Skeletal muscle cell (primary cell): ENCODE data around the gene CYBA.

ENCODE experiments used
- DNase-seq: peaks from one replicate; pipeline ENCODE4 v3.0.0-alpha.2; 2010; ENCODE audit warnings: low read depth
- H3K4me3 ChIP-seq: 2 replicates; pipeline ENCODE4 v1.5.1; 2011; ENCODE audit warnings: low read depth, mild to moderate bottlenecking, control low read depth, low read length, moderate library complexity

CYBA gene

GRCh38 chr16:88650749-88651275 lies at the start of gene CYBA:
Gene CYBA, minus strand, starts transcription at chr16:88651053. Its CDS starts 40 bp downstream, at chr16:88651013.
- DNase-seq: no peak
- peak within 1 kb of the TSS; percentile 60 for H3K4me3 ChIP-seq

GRCh38 chr16:88700322-88700635 lies 49.4 kb upstream of the CYBA start:
- no peak for DNase-seq
- no peak overlapping the region for H3K4me3 ChIP-seq

GRCh38 chr16:88699180-88699579 lies 48.3 kb upstream of the CYBA start:
- H3K4me3 ChIP-seq: no peak overlapping the region
- no peak for DNase-seq

- no peak for DNase-seq
- H3K4me3 ChIP-seq: no peak overlapping the region
Observed at GRCh38 chr16:88698646-88699045, 47.8 kb upstream of the CYBA start.

DNA sequence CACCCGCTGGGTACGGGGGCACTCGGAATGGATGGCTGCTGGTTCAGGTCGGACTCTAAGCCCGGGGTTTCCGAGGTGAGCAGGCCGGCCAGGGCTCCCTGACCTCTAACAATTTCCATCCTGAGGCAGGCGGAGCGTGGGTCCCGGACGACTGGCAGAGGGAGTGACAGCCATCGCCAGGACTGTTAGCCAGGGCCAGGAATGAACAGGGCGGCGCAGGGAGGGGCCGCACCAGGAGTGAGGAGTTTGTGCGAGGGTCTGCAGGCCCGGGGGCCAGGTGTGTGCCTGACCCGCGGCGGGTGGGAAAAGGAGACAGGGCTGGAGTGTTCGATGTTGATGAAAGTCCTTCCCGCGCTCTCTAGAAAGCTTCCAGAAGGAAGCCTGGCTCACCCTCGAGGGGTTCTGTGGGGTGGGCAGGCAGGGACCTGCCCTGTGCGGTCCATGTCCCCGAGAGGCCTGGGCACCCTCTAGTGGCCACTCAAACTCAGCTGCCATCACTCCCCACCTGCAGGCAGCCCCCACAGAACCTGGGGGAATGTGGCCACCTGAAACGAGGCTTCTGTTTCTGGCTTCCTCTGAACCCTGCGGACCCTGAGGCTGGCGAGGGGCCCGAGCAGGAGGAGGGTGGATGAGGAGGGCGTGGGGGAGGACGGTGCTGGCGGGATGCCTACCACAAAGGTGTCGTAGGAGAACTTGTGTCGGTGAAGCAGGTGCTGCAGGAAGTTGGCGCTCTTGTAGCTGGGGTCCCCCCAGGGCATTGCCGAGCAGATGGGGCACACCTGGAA lies 47.2 kb upstream of the CYBA start:
- no peak for DNase-seq

GRCh38 chr16:88697116-88697830 lies 46.4 kb upstream of the CYBA start:
- H3K4me3 ChIP-seq: no peak overlapping the region

More for the DNA sequence above, 47.2 kb upstream of the CYBA start:
- H3K4me3 ChIP-seq: no peak overlapping the region

GRCh38 chr16:88696441-88696840 lies 45.6 kb upstream of the CYBA start:
- H3K4me3 ChIP-seq: no peak overlapping the region
- DNase-seq: no peak

More at GRCh38 chr16:88697116-88697830, 46.4 kb upstream of the CYBA start:
- DNase-seq: no peak

DNA sequence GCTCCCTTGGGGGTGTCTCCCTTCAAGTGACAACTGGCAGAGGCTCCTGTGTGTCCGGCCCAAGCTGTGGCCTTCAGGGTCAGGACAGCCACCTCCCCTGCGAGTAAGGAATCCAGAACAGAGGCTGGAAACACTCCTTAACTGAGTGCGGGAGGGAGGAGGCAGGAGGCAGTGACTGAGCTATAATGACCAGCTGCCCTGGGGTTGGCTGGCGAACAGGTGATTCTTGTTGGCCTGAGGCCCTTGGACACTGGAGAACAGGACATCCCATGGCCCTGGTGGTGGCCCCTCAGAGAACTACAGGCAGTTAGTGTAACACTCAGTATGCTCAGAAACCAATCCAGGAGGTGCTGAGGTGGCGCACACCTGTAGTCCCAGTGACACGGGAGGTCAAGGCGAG lies 44.9 kb upstream of the CYBA start:
- no peak for DNase-seq
- H3K4me3 ChIP-seq: no peak overlapping the region

DNA sequence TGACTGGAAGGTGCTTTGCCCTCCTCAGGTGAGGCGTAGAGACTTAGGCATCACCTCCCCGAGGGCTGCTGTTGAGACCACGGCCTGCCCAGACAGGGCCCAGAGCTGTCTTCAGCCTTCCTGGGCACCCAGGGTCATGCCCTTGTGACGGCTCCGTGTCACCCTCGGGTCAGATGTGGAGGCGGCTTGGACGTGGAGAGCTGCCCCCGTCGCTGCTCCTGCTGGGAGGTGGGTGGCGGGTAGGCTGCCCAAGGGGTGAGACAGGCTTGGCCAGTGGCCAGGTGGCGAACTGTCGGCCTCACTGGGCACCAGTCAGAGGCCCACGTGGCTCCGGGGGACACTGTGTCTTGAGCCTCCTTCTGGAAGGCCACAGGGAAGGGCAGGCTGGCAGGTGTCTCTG lies 44.4 kb upstream of the CYBA start:
- H3K4me3 ChIP-seq: no peak overlapping the region
- no peak for DNase-seq

GRCh38 chr16:88694221-88695087 lies 43.6 kb upstream of the CYBA start:
- H3K4me3 ChIP-seq: no peak overlapping the region
- no peak for DNase-seq

- H3K4me3 ChIP-seq: no peak overlapping the region
- no peak for DNase-seq
Observed at GRCh38 chr16:88693420-88694177, 42.7 kb upstream of the CYBA start.

GRCh38 chr16:88692861-88693260 lies 42.0 kb upstream of the CYBA start:
- DNase-seq: no peak
- H3K4me3 ChIP-seq: no peak overlapping the region

DNA sequence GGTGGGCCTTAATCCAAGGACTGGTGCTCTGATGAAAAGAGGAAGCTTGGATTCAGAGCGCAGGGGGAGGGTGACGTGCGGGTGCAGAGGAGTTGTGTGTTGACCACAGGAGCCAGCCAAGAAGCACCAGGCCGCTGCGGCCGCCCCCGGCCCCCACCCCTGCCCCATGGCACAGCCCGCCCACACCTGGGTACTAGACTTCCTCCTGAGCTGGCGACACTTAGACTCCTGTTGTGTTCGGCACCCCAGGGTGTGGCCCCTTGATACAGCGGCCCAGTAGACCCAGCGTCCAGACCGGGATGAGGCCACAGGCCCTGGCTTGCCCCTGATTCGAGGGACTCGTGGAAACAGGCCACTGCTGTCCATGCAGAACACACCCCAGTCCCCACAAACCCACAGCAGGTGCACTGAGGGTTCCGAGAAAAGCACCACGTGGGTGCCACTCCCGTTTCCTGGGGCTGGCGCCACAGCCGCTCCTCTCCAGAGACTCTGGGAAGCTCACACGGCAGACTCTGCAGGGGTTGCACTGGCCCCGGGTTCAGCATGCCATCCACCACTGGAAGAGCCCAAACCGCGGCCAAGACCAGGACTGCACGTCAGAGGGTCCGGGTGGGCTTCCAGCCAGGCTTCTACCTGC lies 41.2 kb upstream of the CYBA start:
- H3K4me3 ChIP-seq: no peak overlapping the region
- no peak for DNase-seq

DNA sequence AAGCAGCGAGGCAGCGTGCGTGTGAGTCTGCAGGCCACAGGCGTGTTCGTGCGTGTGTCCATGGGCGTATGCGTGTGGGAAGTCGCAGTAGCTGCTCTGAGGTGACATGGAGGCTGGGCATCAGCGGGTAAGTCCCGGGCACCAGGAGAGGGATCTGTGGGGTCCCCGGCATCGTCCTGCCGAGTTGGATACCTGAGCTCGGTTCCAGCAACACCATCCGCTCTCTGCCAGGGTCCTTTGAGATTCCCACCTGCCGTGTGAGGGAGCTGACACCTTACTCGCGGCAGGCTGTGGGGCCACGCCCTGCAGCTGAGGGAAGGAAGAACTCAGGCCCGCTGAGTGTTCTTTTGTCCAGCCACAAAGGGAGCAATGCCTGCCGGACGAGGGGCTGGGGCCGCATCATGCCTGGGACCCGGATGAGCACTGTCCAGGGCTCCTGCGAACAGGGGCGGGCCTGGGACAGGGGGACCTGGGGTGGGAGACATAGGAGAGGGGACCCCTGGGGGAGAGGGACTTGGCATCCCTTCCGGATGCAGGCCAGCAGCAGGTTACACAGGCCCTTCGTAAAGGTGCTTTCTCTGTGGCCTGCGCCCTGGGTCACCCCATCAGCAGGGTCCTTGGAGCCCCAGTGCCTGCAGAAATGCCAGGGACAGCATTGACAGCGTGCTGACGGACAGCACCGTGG lies 40.4 kb upstream of the CYBA start:
- no peak overlapping the region for H3K4me3 ChIP-seq
- DNase-seq: no peak

GRCh38 chr16:88690341-88691128 lies 39.7 kb upstream of the CYBA start:
- DNase-seq: no peak

DNA sequence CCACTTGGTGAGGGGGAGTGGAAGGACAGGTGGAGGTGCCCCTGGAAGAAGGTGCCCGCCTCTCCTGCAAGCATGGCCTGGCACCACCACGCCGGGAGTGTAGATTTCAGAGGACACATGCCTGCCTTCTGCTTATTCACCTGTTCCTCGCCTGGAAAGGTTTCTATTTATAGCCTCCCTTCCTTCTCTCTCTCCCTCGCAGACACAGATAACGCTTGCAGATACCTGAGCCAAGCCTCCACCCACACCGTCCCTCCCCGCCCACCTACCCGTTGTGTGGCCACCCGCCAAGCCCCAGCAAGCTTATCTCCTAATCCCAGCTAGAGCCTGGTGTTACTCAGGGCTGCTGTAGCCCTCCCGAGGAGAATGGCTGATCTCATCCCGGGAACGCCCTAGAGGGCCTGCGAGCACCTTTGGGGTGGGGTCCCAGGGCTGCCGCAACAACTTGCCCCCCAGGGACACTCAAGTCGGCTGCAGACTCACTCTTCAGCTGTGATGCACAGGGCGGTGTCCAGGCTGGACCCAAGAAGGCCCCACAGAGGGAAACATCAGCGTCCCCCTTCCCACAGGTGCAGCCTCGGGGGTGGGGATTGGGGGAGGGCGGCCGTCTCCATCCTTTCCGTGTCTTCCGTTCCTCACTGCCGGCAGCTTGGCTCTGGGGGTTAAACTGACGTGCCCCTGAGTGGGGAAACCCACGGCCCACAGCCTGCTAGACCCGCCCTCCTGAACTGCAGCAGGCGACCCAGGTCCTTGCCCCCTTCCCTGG lies 37.3 kb upstream of the CYBA start:
- DNase-seq: no peak

More at GRCh38 chr16:88690341-88691128, 39.7 kb upstream of the CYBA start:
- H3K4me3 ChIP-seq: no peak overlapping the region

GRCh38 chr16:88687676-88688012 lies 36.8 kb upstream of the CYBA start:
- no peak overlapping the region for H3K4me3 ChIP-seq
- no peak for DNase-seq

More for the DNA sequence above, 37.3 kb upstream of the CYBA start:
- H3K4me3 ChIP-seq: no peak overlapping the region
